Activated CD8-positive, alpha-beta T cell treated with anti-CD3 and anti-CD28 coated beads for 36 hours (primary cell): Measurements from ENCODE around the gene TMEM129. TPM values are rescaled to one million over a fixed set of nuclear protein-coding genes. Genes with fewer than 3 reads are reported as not detected.
A peak's percentile ranks its signal among the peaks of the same experiment; 100 is the strongest.

Experiments
- ATAC-seq: fragments of 200-7000 bp; cut with Tn5 transposase; one replicate; pipeline ENCODE4 v1.10.0; 2021; ENCODE audit warnings: mild to moderate bottlenecking, moderate library complexity
- CTCF ChIA-PET: fragments of 350-600 bp; sonication (Branson Sonifier 250); formaldehyde crosslinking; loops from one replicate; lab custom pipeline; 2021; ENCODE audit warnings: antibody characterized with exemption; lab: Charles Lee
- POLR2A ChIA-PET: fragments of 350-600 bp; sonication (Branson Sonifier 250); formaldehyde crosslinking; loops from one replicate; lab custom pipeline; 2021; ENCODE audit warnings: antibody characterized with exemption; lab: Charles Lee
- DNase-seq: peaks from one replicate; pipeline ENCODE4 v3.0.0-alpha.2; 2020
- H3K27ac Mint-ChIP-seq: one replicate; pipeline ENCODE4 v1.8.0; 2021; ENCODE audit warnings: mild to moderate bottlenecking, mixed read lengths
- H3K27me3 Mint-ChIP-seq: one replicate; pipeline ENCODE4 v1.8.0; 2021; ENCODE audit warnings: mixed read lengths
- H3K36me3 Mint-ChIP-seq: one replicate; pipeline ENCODE4 v1.8.0; 2021; ENCODE audit warnings: low read depth, mixed read lengths
- H3K4me1 Mint-ChIP-seq: one replicate; pipeline ENCODE4 v1.8.0; 2021; ENCODE audit warnings: low read depth, mixed read lengths
- H3K4me3 Mint-ChIP-seq: one replicate; pipeline ENCODE4 v1.8.0; 2021; ENCODE audit warnings: mild to moderate bottlenecking, moderate library complexity, mixed read lengths
- H3K9me3 Mint-ChIP-seq: one replicate; pipeline ENCODE4 v1.8.0; 2021; ENCODE audit warnings: mixed read lengths
- intact Hi-C: fragments of 100-400 bp; cut with micrococcal nuclease; formaldehyde crosslinking; loops from one replicate; pipeline ENCODE4 v1.10.0; 2022
- total RNA-seq, 2 experiments: library from RNA; stranded (reverse); gene quantifications; one replicate each; pipeline ENCODE4 v1.2.3, GENCODE V29; 2021
- TF ChIP-seq, protein P1 (sequence below): fragments of 200-600 bp; IDR thresholded peaks from one replicate; pipeline ENCODE4 v1.8.0; 2022; ENCODE audit warnings: antibody characterized with exemption, mild to moderate bottlenecking

Gene TMEM129
- total RNA-seq, 2 experiments from 2014 or later = 17.8 to 18.2 TPM

- DNase-seq (no peak), ATAC-seq (no peak)
- intact Hi-C loops = no loop called here
- Mint-ChIP-seq H3K27me3 (peaks cover 13% of the 10 kb centered on the region), H3K4me1 (no peaks in the 10 kb centered on the region), H3K4me3 (no peak overlapping the region), H3K36me3 (no peaks in the 10 kb centered on the region), H3K9me3 (no peaks in the 10 kb centered on the region), H3K27ac (no peak overlapping the region)
- ChIA-PET CTCF (interaction anchor here (2.4 kb wide), 1 partner anchor 14 kb away, joined by 6 read pairs; no protein-coding TSS in a partner anchor), POLR2A (interaction anchor here (0.6 kb wide), 1 partner anchor 251 kb away, joined by 3 read pairs; no protein-coding TSS in a partner anchor)
- TF ChIP-seq, protein P1, sequence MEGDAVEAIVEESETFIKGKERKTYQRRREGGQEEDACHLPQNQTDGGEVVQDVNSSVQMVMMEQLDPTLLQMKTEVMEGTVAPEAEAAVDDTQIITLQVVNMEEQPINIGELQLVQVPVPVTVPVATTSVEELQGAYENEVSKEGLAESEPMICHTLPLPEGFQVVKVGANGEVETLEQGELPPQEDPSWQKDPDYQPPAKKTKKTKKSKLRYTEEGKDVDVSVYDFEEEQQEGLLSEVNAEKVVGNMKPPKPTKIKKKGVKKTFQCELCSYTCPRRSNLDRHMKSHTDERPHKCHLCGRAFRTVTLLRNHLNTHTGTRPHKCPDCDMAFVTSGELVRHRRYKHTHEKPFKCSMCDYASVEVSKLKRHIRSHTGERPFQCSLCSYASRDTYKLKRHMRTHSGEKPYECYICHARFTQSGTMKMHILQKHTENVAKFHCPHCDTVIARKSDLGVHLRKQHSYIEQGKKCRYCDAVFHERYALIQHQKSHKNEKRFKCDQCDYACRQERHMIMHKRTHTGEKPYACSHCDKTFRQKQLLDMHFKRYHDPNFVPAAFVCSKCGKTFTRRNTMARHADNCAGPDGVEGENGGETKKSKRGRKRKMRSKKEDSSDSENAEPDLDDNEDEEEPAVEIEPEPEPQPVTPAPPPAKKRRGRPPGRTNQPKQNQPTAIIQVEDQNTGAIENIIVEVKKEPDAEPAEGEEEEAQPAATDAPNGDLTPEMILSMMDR = no peak
Observed at GRCh38 chr4:1762264-1763010, 41.3 kb upstream of the TMEM129 start.

DNA sequence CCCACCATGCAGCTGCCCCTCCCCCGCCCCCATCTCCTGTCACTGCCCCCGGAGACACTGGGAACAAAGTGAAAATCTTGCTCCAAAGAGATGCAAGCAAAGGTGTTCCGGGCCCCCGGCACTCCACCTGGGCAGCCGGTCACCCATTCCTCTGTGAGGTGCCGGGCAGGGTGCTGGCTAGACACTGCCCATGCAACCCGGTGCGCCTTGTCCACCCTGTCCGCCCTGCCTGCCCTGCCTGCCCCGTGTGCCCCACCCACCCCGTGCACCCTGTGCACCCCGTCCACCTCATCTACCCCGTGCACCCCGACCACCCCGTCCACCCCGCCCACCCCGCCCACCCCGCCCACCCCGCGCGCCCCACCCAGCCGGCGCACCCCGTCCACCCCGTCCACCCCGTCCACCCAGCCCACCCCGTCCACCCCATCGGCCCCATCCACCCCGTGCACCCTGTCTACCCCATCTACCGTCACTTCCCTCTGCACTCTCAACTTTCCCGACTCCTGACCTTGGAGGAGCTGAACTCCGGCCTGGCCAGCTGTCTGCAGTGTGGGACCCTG, 40.1 kb upstream of the TMEM129 start:
- no peaks in the 10 kb centered on the region for H3K4me1 Mint-ChIP-seq
- H3K4me3 Mint-ChIP-seq = no peak overlapping the region
- no peaks in the 10 kb centered on the region for H3K9me3 Mint-ChIP-seq
- H3K36me3 Mint-ChIP-seq = no peaks in the 10 kb centered on the region
- ChIA-PET CTCF (interaction anchor here (1.6 kb wide), 1 partner anchor 16 kb away, joined by 4 read pairs; no protein-coding TSS in a partner anchor), POLR2A (no interaction called here)
- H3K27ac Mint-ChIP-seq = no peak overlapping the region
- no peak for ATAC-seq
- TF ChIP-seq, protein P1 = no peak
- intact Hi-C loops = no loop called here
- DNase-seq = no peak
- peaks cover 13% of the 10 kb centered on the region for H3K27me3 Mint-ChIP-seq

DNA sequence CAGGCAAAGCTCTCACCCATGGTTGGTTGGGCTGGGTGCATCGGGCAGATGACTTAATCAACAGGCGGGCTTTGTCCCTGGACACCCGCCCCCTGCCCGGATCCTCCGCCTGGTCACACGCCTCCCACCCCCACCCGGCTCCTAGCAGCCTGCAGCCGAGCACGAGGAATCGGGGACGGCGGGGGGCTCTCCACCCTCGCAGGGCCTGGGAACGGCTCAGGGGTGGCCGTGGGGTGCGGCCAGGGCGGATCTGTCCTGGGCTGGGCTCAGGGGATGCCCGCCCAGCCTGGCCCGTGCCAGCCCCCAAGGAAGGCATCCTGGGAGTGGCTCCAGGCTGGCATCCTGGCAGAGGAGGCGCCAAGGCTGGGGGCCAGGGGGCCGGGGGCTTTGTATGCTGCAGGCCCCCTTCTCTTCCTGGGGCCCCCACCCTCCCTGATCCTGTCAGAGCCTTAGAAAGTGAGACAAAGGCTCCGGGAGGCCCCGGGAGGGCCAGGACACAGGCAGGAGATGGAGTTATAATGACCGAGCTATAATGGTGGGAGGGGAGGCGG, 39.5 kb upstream of the TMEM129 start:
- ATAC-seq (no peak), DNase-seq (no peak)
- TF ChIP-seq, protein P1 = no peak
- Mint-ChIP-seq H3K4me3 (no peak overlapping the region), H3K4me1 (no peaks in the 10 kb centered on the region), H3K27me3 (peaks cover 13% of the 10 kb centered on the region), H3K27ac (no peak overlapping the region), H3K9me3 (no peaks in the 10 kb centered on the region), H3K36me3 (no peaks in the 10 kb centered on the region)
- CTCF ChIA-PET = interaction anchor here (1.6 kb wide), 2 partner anchors 16 to 49 kb away, joined by 4 to 8 read pairs; no protein-coding TSS in a partner anchor
- intact Hi-C loops = no loop called here
- POLR2A ChIA-PET = no interaction called here

DNA sequence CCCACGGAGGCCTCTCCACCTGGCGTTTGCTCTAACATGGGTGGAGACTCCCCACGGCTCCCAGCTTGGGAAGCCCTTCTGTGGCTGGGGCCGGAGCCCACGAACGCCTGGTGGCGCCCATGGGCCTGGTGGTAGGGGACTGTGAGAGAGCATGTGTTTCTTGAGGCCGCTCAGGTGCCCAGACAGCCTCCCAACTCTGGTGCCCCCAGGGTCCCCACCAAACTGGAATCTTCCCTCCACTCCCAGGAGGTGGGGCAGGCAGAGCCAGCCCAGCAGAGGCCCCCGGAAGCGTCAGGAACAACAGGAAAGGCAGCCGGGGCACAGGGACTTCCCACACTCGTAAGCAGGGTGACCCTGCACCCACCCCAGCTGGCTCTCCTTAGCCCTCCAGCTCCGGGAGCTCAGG, 38.7 kb upstream of the TMEM129 start:
- ATAC-seq (peak; percentile 14), DNase-seq (no peak)
- ChIA-PET CTCF (interaction anchor here (1.1 to 1.6 kb wide), 3 partner anchors 15 to 50 kb away, joined by 4 to 8 read pairs (median 5); no protein-coding TSS in a partner anchor), POLR2A (no interaction called here)
- Mint-ChIP-seq H3K4me1 (no peaks in the 10 kb centered on the region), H3K36me3 (no peaks in the 10 kb centered on the region), H3K27ac (no peak overlapping the region), H3K27me3 (peaks cover 8% of the 10 kb centered on the region), H3K4me3 (no peak overlapping the region), H3K9me3 (no peaks in the 10 kb centered on the region)
- intact Hi-C loops = no loop called here
- TF ChIP-seq, protein P1 = no peak
